Esophagus squamous epithelium (tissue), 5 donors: Measurements from ENCODE around the gene FGD2. TPM values are rescaled to one million over a fixed set of nuclear protein-coding genes. Genes with fewer than 3 reads are reported as not detected.

Source experiments
- DNase-seq: peaks from one replicate; lab custom pipeline; 2025; lab: John Stamatoyannopoulos, UW
- H3K27ac ChIP-seq, 4 donors: fragments of 200-600 bp; sonication (generic); one replicate each; pipeline ENCODE4 v1.5.1; 2016 to 2019; ENCODE audit warnings: mild to moderate bottlenecking in 1 of 4
- H3K27me3 ChIP-seq, 4 donors: fragments of 200-600 bp; sonication (generic); 1 replicate in 3 of 4; 2 replicates in 1 of 4; pipeline versions ENCODE4 v1.5.1 to v1.6.0; 2017 to 2021; ENCODE audit warnings: antibody characterized with exemption in 1 of 4
- H3K36me3 ChIP-seq, 3 donors: fragments of 200-600 bp; sonication (generic); one replicate each; pipeline ENCODE4 v1.5.1; 2016 to 2019
- H3K4me1 ChIP-seq, 3 donors: fragments of 200-600 bp; sonication (generic); one replicate each; pipeline ENCODE4 v1.5.1; 2017 to 2019
- H3K4me3 ChIP-seq, 4 donors: fragments of 200-600 bp; sonication (generic); 1 replicate in 3 of 4; 2 replicates in 1 of 4; pipeline ENCODE4 v1.5.1; 2016 to 2019; ENCODE audit warnings: mild to moderate bottlenecking in 2 of 4, moderate library complexity in 1 of 4
- H3K9me3 ChIP-seq, 3 donors: fragments of 200-600 bp; sonication (generic); one replicate each; pipeline ENCODE4 v1.5.1; 2016 to 2019
- CTCF ChIP-seq, 6 experiments: fragments of 450-650 bp in 4 of 6; fragments of 200-600 bp in 2 of 6; sonication (generic) in 2 of 6; IDR thresholded peaks; one replicate each; pipeline ENCODE4 v1.5.1; 2016 to 2019; ENCODE audit warnings: antibody characterized with exemption in 6 of 6, mild to moderate bottlenecking in 4 of 6, moderate library complexity in 4 of 6
- POLR2A ChIP-seq, 4 donors: fragments of 450-650 bp; IDR thresholded peaks; one replicate each; pipeline ENCODE4 v1.6.1; 2017; ENCODE audit warnings: antibody characterized with exemption in 4 of 4, mild to moderate bottlenecking in 4 of 4, moderate library complexity in 3 of 4
- WGBS, 2 donors: methylation state at CpG; one replicate each; pipeline ENCODE4 v1.1.5; 2018; 5-methylcytosine and 5-hydroxymethylcytosine counted together
- intact Hi-C: fragments of 100-400 bp; cut with DNase I; formaldehyde crosslinking; loops from one replicate; pipeline ENCODE4 v1.15.0; 2022
- total RNA-seq, 4 donors: library from RNA; depleted of rRNA; stranded (reverse); fragments of >200 nt; gene quantifications; one replicate each; pipeline ENCODE4 v1.1.0, GENCODE V29; 2016
- donor health status: DM: yes; HTN: yes; CAD: no.

FGD2 gene
- 10 to 100 TPM in 1 of 4 donors, 1 to 10 TPM in 3; 2.6 to 13.4 (median 5.3) TPM for total RNA-seq

DNA sequence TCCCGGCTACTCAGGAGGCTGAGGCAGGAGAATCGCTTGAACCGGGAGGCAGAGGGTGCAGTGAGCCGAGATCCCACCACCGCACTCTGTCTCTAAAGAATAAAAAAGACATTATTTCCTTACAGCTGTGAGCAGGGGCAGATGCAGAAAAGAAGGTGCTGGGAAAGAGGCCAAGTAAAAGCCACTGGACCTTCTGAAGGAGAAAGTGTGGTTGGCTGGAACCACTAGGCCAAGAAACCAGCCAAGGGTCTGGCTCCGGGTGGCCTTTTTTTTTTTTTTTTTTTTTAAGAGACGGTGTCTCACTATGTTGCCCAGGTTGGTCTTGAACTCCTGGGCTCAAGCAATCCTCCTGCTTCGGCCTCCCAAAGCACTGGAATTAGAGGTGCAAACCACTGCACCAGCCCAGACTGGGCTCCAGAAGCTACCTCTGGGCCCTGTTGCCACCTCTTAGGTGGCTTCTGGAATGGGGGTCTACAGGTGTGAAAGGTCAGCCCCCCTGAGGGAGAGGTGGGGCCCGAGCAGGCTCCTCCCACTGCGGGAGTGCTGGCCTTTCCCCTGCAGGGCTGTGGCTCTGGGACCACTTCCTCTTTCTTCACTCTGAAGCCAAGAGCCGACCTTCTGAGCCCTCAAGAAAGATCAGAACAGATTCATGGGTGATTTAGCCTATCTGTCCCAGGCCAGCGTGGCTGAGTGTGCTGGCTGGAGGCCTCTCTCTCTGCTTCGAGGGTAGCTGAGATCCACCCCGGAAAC is at the start of gene FGD2:
Gene FGD2 (plus strand): TSS at position 595 of the 750 bp plus-strand sequence. CDS start 163 bp downstream, outside the sequence.
- Histone ChIP-seq H3K27ac (peak within 1 kb of the TSS; percentile 42 to 75 (median 67)), H3K9me3 (no peaks in the 10 kb centered on the region), H3K4me3 (peak within 1 kb of the TSS; percentile 3 to 60 (median 28)), H3K27me3 (no peaks in the 10 kb centered on the region), H3K36me3 (no peaks in the 10 kb centered on the region), H3K4me1 (peaks cover 0 to 22% (median 8%) of the 10 kb centered on the region in 3 donors)
- intact Hi-C loops = no loop called here
- DNase-seq = no peak
- TF ChIP-seq POLR2A (IDR thresholded peaks at IDR 0.05) = peak in 1 of 4 donors; percentile 32
- no peak for TF ChIP-seq CTCF (IDR thresholded peaks at IDR 0.05)
- WGBS, 2 donors = 61 to 64% methylated on average over 11 to 14 of the region's 14 CpGs

GRCh38 chr6:36955671-36956445 is 49.6 kb upstream of the FGD2 start:
- TF ChIP-seq CTCF (IDR thresholded peaks at IDR 0.05) (no peak), POLR2A (IDR thresholded peaks at IDR 0.05) (no peak)
- intact Hi-C loops = no loop called here
- Histone ChIP-seq H3K9me3 (no peaks in the 10 kb centered on the region), H3K36me3 (no peaks in the 10 kb centered on the region), H3K27ac (peak overlapping the region in 1 of 4 donors; percentile 4), H3K27me3 (no peaks in the 10 kb centered on the region), H3K4me1 (peaks cover 0 to 24% (median 7%) of the 10 kb centered on the region in 3 donors), H3K4me3 (no peak overlapping the region)
- 47 to 58% methylated on average over 2 of the region's 9 CpGs for WGBS, 2 donors
- DNase-seq = no peak

DNA sequence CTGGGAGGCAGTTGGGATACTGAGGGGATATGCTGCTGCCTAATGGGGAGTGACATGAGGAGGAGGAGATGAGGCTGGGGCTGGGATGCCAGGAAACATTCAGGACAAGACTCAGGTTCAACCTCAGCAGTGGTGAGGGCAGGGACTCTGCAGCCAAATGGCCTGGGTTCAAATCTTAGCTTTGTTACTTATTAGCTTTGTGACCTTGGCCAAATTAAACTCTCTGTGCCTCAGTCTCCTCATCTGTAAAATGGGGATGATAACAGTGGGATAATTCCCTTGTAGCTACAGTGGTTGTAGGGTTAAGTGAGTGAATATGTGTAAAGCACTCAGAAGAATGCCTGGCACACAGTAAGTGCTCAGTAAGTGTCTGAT is 49.0 kb upstream of the FGD2 start:
- Histone ChIP-seq H3K9me3 (no peaks in the 10 kb centered on the region), H3K4me3 (no peak overlapping the region), H3K27me3 (no peaks in the 10 kb centered on the region), H3K36me3 (no peaks in the 10 kb centered on the region), H3K4me1 (peaks cover 0 to 26% (median 7%) of the 10 kb centered on the region in 3 donors), H3K27ac (no peak overlapping the region)
- intact Hi-C loops = no loop called here
- TF ChIP-seq POLR2A (IDR thresholded peaks at IDR 0.05) = no peak
- TF ChIP-seq CTCF (IDR thresholded peaks at IDR 0.05) = no peak
- no peak for DNase-seq

GRCh38 chr6:36957773-36958271 is 47.6 kb upstream of the FGD2 start:
- no peak overlapping the region for H3K4me3 ChIP-seq
- H3K36me3 ChIP-seq = no peaks in the 10 kb centered on the region
- DNase-seq = no peak
- TF ChIP-seq CTCF (IDR thresholded peaks at IDR 0.05) (no peak), POLR2A (IDR thresholded peaks at IDR 0.05) (no peak)
- intact Hi-C loops = no loop called here
- no peaks in the 10 kb centered on the region for H3K9me3 ChIP-seq
- no peak overlapping the region for H3K27ac ChIP-seq
- WGBS, 2 donors = 86 to 96% methylated on average over 4 to 8 of the region's 9 CpGs
- no peaks in the 10 kb centered on the region for H3K27me3 ChIP-seq
- H3K4me1 ChIP-seq = peaks cover 0 to 26% (median 7%) of the 10 kb centered on the region in 3 donors
